Measurements from ENCODE around the gene REN.

- TF ChIP-seq CTCF (IDR thresholded peaks at IDR 0.05) (no peak), POLR2A (IDR thresholded peaks at IDR 0.05) (no peak)
Measured at GRCh38 chr1:204132718-204133117, 33.4 kb downstream of the REN start.

Data from testis (tissue), 2 donors.